ENCODE data around the gene TBX19. TPM values are rescaled to one million over a fixed set of nuclear protein-coding genes. Genes with fewer than 3 reads are reported as not detected.

TBX19 gene
- total and polyA plus RNA-seq, 2 of the 8 experiments (the other 6 are each of a cell fraction or from before 2014, with no cell fraction given): 1.0 to 1.8 TPM

- TF ChIP-seq HDAC2 (IDR thresholded peaks at IDR 0.05; ENCODE audit: borderline replicate concordance in 1 of 2, low read depth in 2 of 2, low read length in 2 of 2): no peak
- no peak for TF ChIP-seq CREB1 (IDR thresholded peaks at IDR 0.05)
- no peak for TF ChIP-seq SIN3A (conservative IDR thresholded peaks at IDR 0.05 in 1 of 2, IDR thresholded peaks at IDR 0.05 in 1 of 2; ENCODE audit: low read depth in 1 of 2, low read length in 2 of 2)
Measured at GRCh38 chr1:168260393-168260792, 20.3 kb upstream of the TBX19 start (continued).

Data from H1 (cell line).